NCI-H2196 treated with DMSO at 0.1 percent for 48 hours (cell line): ENCODE measurements around the gene ST6GAL1.
"Not testable (repeated sequence)": the region's sequence is repeated elsewhere in the genome, so short reads cannot be mapped to it uniquely, and the experiment has no call there.

Source experiments
- DNase-seq: peaks from one replicate; lab custom pipeline; 2025; ENCODE audit not compliant: unreplicated experiment; lab: John Stamatoyannopoulos, UW

The ST6GAL1 gene

GRCh38 chr3:186967236-186967635, 36.9 kb downstream of the ST6GAL1 start:
- DNase-seq, result not testable (repeated sequence)

GRCh38 chr3:186967686-186968085, 37.4 kb downstream of the ST6GAL1 start:
- no peak for DNase-seq

GRCh38 chr3:186969607-186970006, 39.3 kb downstream of the ST6GAL1 start:
- DNase-seq, result no peak

- not testable (repeated sequence) for DNase-seq
Observed at GRCh38 chr3:186971106-186971505, 40.8 kb downstream of the ST6GAL1 start.

GRCh38 chr3:186971578-186971977, 41.3 kb downstream of the ST6GAL1 start:
- peak; percentile 97 for DNase-seq

- no peak for DNase-seq
Observed at GRCh38 chr3:186973702-186974101, 43.4 kb downstream of the ST6GAL1 start.

GRCh38 chr3:186974824-186975313, 44.5 kb downstream of the ST6GAL1 start:
- DNase-seq, result no peak

- no peak for DNase-seq
Observed at GRCh38 chr3:186975726-186976125, 45.4 kb downstream of the ST6GAL1 start.

- peak; percentile 100 for DNase-seq
Observed at GRCh38 chr3:186976837-186977750, 46.8 kb downstream of the ST6GAL1 start.

- no peak for DNase-seq
Observed at GRCh38 chr3:186978712-186979111, 48.4 kb downstream of the ST6GAL1 start.

GRCh38 chr3:186979852-186980251, 49.5 kb downstream of the ST6GAL1 start:
- DNase-seq, result no peak

GRCh38 chr3:186980989-186981388, 50.7 kb downstream of the ST6GAL1 start:
- no peak for DNase-seq

- no peak for DNase-seq
Observed at GRCh38 chr3:186983659-186984058, 53.3 kb downstream of the ST6GAL1 start.

GRCh38 chr3:186984064-186984463, 53.7 kb downstream of the ST6GAL1 start:
- DNase-seq, result no peak

GRCh38 chr3:186985661-186986364, 55.5 kb downstream of the ST6GAL1 start:
- peak; percentile 41 for DNase-seq

- no peak for DNase-seq
Observed at GRCh38 chr3:186986406-186986805, 56.1 kb downstream of the ST6GAL1 start.

- no peak for DNase-seq
Observed at GRCh38 chr3:186986816-186987215, 56.5 kb downstream of the ST6GAL1 start.

- DNase-seq, result no peak
Observed at GRCh38 chr3:186988806-186989205, 58.5 kb downstream of the ST6GAL1 start.

- no peak for DNase-seq
Observed at GRCh38 chr3:186989429-186989828, 59.1 kb downstream of the ST6GAL1 start.

GRCh38 chr3:186990277-186990676, 60.0 kb downstream of the ST6GAL1 start:
- no peak for DNase-seq

- peak; percentile 38 for DNase-seq
Observed at GRCh38 chr3:186990878-186991308, 60.6 kb downstream of the ST6GAL1 start.

GRCh38 chr3:186991470-186991869, 61.1 kb downstream of the ST6GAL1 start:
- DNase-seq, result no peak
